Retinal pigment epithelial cell (primary cell): Measurements from ENCODE around the gene CYP51A1.

Experiments
- DNase-seq: peaks from one replicate; pipeline ENCODE4 v3.0.0-alpha.2; 2010; ENCODE audit warnings: low read depth
- H3K4me3 ChIP-seq: 2 replicates; pipeline ENCODE4 v1.5.1; 2011; ENCODE audit warnings: mild to moderate bottlenecking, low read length, control low read depth, moderate library complexity
- TF ChIP-seq, protein P1 (sequence below): conservative IDR thresholded peaks from 2 replicates; pipeline ENCODE4 v1.5.1; 2011; ENCODE audit warnings: low read depth, low read length, control low read depth, inconsistent platforms

The CYP51A1 gene

GRCh38 chr7:92071032-92071431 is 63.2 kb downstream of the CYP51A1 start:
- H3K4me3 ChIP-seq = no peak overlapping the region
- DNase-seq = no peak

DNA sequence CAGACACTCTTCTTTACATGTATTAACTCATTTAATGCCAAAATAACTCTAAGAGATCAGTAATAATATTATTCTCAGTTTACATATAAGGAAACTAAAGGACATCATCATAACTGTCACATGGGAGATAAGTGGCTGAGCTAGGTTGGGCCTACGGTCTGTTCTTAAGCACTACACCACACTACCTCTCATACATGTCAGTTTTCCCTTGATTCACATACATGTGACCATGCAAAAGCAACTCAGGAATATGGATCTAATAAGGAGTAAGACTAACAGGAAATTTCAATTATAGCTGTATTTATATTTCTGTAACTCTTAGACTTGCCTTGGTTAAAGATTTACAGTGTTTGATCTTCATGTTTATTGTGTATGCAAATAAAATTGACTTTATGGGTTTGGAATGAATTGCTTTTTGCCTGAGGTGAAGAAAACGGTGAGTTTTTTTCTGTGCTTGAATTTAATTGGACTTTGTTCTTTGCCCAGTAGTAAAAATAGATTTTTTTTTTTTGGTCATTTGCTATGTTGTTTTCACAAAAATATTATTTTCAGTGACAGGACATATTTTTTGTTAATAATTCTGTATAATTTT is 69.7 kb downstream of the CYP51A1 start:
- no peak for DNase-seq
- TF ChIP-seq, protein P1, sequence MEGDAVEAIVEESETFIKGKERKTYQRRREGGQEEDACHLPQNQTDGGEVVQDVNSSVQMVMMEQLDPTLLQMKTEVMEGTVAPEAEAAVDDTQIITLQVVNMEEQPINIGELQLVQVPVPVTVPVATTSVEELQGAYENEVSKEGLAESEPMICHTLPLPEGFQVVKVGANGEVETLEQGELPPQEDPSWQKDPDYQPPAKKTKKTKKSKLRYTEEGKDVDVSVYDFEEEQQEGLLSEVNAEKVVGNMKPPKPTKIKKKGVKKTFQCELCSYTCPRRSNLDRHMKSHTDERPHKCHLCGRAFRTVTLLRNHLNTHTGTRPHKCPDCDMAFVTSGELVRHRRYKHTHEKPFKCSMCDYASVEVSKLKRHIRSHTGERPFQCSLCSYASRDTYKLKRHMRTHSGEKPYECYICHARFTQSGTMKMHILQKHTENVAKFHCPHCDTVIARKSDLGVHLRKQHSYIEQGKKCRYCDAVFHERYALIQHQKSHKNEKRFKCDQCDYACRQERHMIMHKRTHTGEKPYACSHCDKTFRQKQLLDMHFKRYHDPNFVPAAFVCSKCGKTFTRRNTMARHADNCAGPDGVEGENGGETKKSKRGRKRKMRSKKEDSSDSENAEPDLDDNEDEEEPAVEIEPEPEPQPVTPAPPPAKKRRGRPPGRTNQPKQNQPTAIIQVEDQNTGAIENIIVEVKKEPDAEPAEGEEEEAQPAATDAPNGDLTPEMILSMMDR = no peak
- no peak overlapping the region for H3K4me3 ChIP-seq

More at GRCh38 chr7:92071032-92071431, 63.2 kb downstream of the CYP51A1 start:
- TF ChIP-seq, protein P1 = no peak
